Measurements from ENCODE around the gene CNTNAP2. TPM values are rescaled to one million over a fixed set of nuclear protein-coding genes. Genes with fewer than 3 reads are reported as not detected.

CNTNAP2 gene
- total and polyA plus RNA-seq, 2 donors (not counting 1 experiment from before 2014, with no cell fraction given): not detected

DNA sequence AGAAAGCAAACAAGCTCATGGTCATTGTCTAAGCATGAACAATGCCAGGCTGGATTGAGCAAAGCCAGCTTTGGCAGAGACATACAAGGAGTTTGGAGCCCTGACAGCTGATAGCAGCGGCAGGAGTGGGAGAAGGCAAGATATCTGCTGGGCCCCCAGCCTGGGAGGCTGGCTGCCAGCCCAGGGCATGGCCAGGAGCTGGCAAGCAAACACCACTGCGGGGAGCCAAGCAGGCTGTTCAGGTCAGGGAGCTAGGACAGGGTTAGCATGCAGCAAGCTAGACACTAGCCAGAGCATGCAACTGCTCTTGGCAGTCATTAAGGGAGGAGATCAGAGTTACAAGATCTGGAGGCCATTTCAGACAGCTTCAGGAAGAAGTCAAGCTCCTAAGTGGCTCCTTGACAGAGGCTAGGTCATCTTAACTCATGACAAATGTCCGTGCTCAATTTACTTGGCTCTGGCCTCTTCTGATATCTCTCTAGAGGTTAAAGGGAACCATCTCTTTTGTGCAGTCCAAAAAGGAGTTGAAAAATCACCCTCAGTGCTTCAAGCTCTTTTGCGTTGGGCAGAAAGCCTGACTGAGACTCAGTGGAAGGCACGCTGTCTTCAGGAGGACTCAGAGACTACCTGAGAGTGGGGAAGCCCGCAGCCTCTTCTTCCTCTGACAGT is 2037.1 kb downstream of the CNTNAP2 start:
- H4K20me1 ChIP-seq (ENCODE audit: control insufficient read depth, extremely low read depth, insufficient read depth, low read length): no peaks in the 10 kb centered on the region
- TF ChIP-seq EZH2 (IDR thresholded peaks at IDR 0.05; ENCODE audit: low read length, missing control alignments): no peak
- TF ChIP-seq, protein P1, sequence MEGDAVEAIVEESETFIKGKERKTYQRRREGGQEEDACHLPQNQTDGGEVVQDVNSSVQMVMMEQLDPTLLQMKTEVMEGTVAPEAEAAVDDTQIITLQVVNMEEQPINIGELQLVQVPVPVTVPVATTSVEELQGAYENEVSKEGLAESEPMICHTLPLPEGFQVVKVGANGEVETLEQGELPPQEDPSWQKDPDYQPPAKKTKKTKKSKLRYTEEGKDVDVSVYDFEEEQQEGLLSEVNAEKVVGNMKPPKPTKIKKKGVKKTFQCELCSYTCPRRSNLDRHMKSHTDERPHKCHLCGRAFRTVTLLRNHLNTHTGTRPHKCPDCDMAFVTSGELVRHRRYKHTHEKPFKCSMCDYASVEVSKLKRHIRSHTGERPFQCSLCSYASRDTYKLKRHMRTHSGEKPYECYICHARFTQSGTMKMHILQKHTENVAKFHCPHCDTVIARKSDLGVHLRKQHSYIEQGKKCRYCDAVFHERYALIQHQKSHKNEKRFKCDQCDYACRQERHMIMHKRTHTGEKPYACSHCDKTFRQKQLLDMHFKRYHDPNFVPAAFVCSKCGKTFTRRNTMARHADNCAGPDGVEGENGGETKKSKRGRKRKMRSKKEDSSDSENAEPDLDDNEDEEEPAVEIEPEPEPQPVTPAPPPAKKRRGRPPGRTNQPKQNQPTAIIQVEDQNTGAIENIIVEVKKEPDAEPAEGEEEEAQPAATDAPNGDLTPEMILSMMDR (conservative IDR thresholded peaks at IDR 0.05 in 1 of 2, IDR thresholded peaks at IDR 0.05 in 1 of 2; ENCODE audit: low read depth in 1 of 2, low read length in 2 of 2): no peak
- H3K9me3 ChIP-seq (ENCODE audit: control insufficient read depth, insufficient read depth, low read depth, low read length): no peaks in the 10 kb centered on the region
- no peaks in the 10 kb centered on the region for H3K79me2 ChIP-seq (ENCODE audit: control insufficient read depth, insufficient read depth, low read length)
- no peak overlapping the region for H3K27ac ChIP-seq (ENCODE audit: insufficient read depth, low read length)
- no peaks in the 10 kb centered on the region for H3K4me1 ChIP-seq (ENCODE audit: control insufficient read depth, extremely low read depth, insufficient read depth, low read length)
- H3K27me3 ChIP-seq (ENCODE audit: control insufficient read depth, insufficient read depth, low read length): no peaks in the 10 kb centered on the region
- H3K36me3 ChIP-seq (ENCODE audit: control insufficient read depth, insufficient read depth, low read length): no peaks in the 10 kb centered on the region
- DNase-seq (ENCODE audit: low read depth in 2 of 2): no peak
- H3K4me3 ChIP-seq (replicated peaks in 1 of 4; ENCODE audit: control extremely low read depth in 1 of 4, insufficient read depth in 1 of 4, low read depth in 3 of 4, low read length in 4 of 4): no peak overlapping the region
- no peak overlapping the region for H2AFZ ChIP-seq (ENCODE audit: low read length)
- no peak overlapping the region for H3K9ac ChIP-seq (ENCODE audit: insufficient read depth, low read length)
- H3K4me2 ChIP-seq (ENCODE audit: extremely low read depth, insufficient read depth, low read length): no peak overlapping the region

DNA sequence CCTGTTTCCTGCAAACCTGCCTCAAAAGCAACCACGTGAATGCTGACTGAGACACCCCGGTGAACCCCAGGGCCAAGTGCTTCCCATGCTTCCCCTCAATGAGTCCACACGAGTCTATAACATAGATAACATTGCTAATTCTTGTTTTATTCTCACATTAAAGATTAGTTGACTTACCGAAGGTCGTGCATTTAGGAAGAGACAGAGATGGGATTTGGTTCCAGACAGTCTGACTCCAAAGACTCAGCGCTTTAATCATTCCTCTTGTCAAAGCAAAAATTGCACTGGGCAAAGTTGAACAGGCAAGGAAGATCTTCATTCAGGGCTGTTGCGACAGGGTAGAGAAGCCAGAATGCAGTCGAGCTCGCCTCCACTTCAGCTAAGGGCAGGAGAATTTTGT is 2038.4 kb downstream of the CNTNAP2 start:
- no peak for TF ChIP-seq EZH2 (IDR thresholded peaks at IDR 0.05; ENCODE audit: low read length, missing control alignments)
- TF ChIP-seq, protein P1 (conservative IDR thresholded peaks at IDR 0.05 in 1 of 2, IDR thresholded peaks at IDR 0.05 in 1 of 2; ENCODE audit: low read depth in 1 of 2, low read length in 2 of 2): no peak
- no peak for DNase-seq (ENCODE audit: low read depth in 2 of 2)
- Histone ChIP-seq H3K4me3 (replicated peaks in 1 of 4; ENCODE audit: control extremely low read depth in 1 of 4, insufficient read depth in 1 of 4, low read depth in 3 of 4, low read length in 4 of 4) (no peak overlapping the region), H3K9me3 (ENCODE audit: control insufficient read depth, insufficient read depth, low read depth, low read length) (no peaks in the 10 kb centered on the region), H2AFZ (ENCODE audit: low read length) (no peak overlapping the region), H3K27ac (ENCODE audit: insufficient read depth, low read length) (no peak overlapping the region), H3K36me3 (ENCODE audit: control insufficient read depth, insufficient read depth, low read length) (no peaks in the 10 kb centered on the region), H3K4me2 (ENCODE audit: extremely low read depth, insufficient read depth, low read length) (no peak overlapping the region), H3K4me1 (ENCODE audit: control insufficient read depth, extremely low read depth, insufficient read depth, low read length) (no peaks in the 10 kb centered on the region), H4K20me1 (ENCODE audit: control insufficient read depth, extremely low read depth, insufficient read depth, low read length) (no peaks in the 10 kb centered on the region), H3K79me2 (ENCODE audit: control insufficient read depth, insufficient read depth, low read length) (no peaks in the 10 kb centered on the region), H3K9ac (ENCODE audit: insufficient read depth, low read length) (no peak overlapping the region), H3K27me3 (ENCODE audit: control insufficient read depth, insufficient read depth, low read length) (no peaks in the 10 kb centered on the region)

- no peak overlapping the region for H2AFZ ChIP-seq (ENCODE audit: low read length)
- no peak overlapping the region for H3K9ac ChIP-seq (ENCODE audit: insufficient read depth, low read length)
- H3K27ac ChIP-seq (ENCODE audit: insufficient read depth, low read length): no peak overlapping the region
- no peaks in the 10 kb centered on the region for H4K20me1 ChIP-seq (ENCODE audit: control insufficient read depth, extremely low read depth, insufficient read depth, low read length)
- no peaks in the 10 kb centered on the region for H3K9me3 ChIP-seq (ENCODE audit: control insufficient read depth, insufficient read depth, low read depth, low read length)
- H3K79me2 ChIP-seq (ENCODE audit: control insufficient read depth, insufficient read depth, low read length): no peaks in the 10 kb centered on the region
- H3K4me3 ChIP-seq (replicated peaks in 1 of 4; ENCODE audit: control extremely low read depth in 1 of 4, insufficient read depth in 1 of 4, low read depth in 3 of 4, low read length in 4 of 4): no peak overlapping the region
- no peaks in the 10 kb centered on the region for H3K27me3 ChIP-seq (ENCODE audit: control insufficient read depth, insufficient read depth, low read length)
- TF ChIP-seq EZH2 (IDR thresholded peaks at IDR 0.05; ENCODE audit: low read length, missing control alignments): no peak
- TF ChIP-seq, protein P1 (conservative IDR thresholded peaks at IDR 0.05 in 1 of 2, IDR thresholded peaks at IDR 0.05 in 1 of 2; ENCODE audit: low read depth in 1 of 2, low read length in 2 of 2): no peak
- no peak overlapping the region for H3K4me2 ChIP-seq (ENCODE audit: extremely low read depth, insufficient read depth, low read length)
- H3K4me1 ChIP-seq (ENCODE audit: control insufficient read depth, extremely low read depth, insufficient read depth, low read length): no peaks in the 10 kb centered on the region
- H3K36me3 ChIP-seq (ENCODE audit: control insufficient read depth, insufficient read depth, low read length): no peaks in the 10 kb centered on the region
- DNase-seq (ENCODE audit: low read depth in 2 of 2): no peak
These were observed 2039.2 kb downstream of the CNTNAP2 start for GRCh38 chr7:148155826-148156225.

Measured in fibroblast of lung (primary cell).